Adrenal gland (tissue), 5 donors: Measurements from ENCODE around the gene DOP1A.

Source experiments
- CTCF ChIP-seq, 6 experiments: fragments of 450-650 bp in 4 of 6; fragments of 200-600 bp in 2 of 6; sonication (generic) in 1 of 6; IDR thresholded peaks; 1 replicate in 5 of 6; 2 replicates in 1 of 6; pipeline versions ENCODE4 v1.5.1 to v1.8.0; 2016 to 2021; ENCODE audit warnings: antibody characterized with exemption in 6 of 6, mild to moderate bottlenecking in 2 of 6, moderate library complexity in 1 of 6
- POLR2A ChIP-seq, 2 donors: fragments of 450-650 bp; IDR thresholded peaks; one replicate each; pipeline ENCODE4 v1.6.1; 2017; ENCODE audit warnings: antibody characterized with exemption in 2 of 2, mild to moderate bottlenecking in 2 of 2, moderate library complexity in 1 of 2
- donor health status: DM: no; HTN: no; CAD: no.

DNA sequence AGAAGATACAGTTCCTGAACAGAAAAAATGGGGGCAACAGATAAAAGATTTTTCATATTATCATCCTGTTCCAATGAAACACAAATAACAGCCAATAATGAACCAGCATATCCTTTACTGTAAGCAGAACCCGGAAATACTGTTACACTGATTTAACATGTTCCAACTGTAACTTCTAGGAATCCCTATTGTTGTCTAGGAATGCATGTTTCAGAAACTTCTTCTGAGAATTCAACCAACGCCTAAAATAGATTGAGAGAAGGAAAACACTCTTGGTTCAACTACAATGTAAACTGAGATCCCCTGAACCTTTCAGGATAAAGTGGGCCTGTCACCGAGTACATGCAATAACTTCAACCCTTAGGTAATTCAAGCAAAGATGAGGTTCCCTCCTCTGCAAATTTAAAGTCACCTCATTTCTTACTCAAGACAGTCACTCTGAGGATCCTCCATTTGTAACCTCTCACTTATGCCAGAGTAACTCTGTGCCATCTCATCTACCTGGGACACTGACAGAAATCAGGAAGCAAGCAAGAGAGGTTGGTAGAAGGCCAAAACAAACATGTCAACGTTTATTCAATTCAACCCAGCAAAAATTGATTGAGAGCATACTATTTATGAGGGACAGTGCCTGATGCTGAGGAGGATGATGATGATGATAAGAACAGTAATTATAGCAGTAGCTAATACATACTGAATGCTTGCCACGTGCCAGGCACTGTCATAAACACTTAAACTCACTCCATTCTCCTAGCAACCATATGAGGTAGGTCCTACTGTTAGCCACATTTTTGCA lies 15.9 kb upstream of the DOP1A start:
- TF ChIP-seq POLR2A (IDR thresholded peaks at IDR 0.05) (no peak), CTCF (IDR thresholded peaks at IDR 0.05) (no peak)
